Stimulated activated CD8-positive, alpha-beta memory T cell treated with anti-CD3 and anti-CD28 coated beads, Interleukin-15, amount 100 ng/mL, for 4 hours (primary cell): ENCODE data around the gene C4orf46.

Source experiments
- DNase-seq, 2 donors: peaks; one replicate each; pipeline ENCODE4 v3.0.0-alpha.2; 2020; ENCODE audit warnings: low read depth in 2 of 2

C4orf46 gene

GRCh38 chr4:158652920-158653319 lies 18.8 kb downstream of the C4orf46 start:
- DNase-seq: no peak

- DNase-seq: no peak
Measured at GRCh38 chr4:158649111-158649680, 22.5 kb downstream of the C4orf46 start.

DNA sequence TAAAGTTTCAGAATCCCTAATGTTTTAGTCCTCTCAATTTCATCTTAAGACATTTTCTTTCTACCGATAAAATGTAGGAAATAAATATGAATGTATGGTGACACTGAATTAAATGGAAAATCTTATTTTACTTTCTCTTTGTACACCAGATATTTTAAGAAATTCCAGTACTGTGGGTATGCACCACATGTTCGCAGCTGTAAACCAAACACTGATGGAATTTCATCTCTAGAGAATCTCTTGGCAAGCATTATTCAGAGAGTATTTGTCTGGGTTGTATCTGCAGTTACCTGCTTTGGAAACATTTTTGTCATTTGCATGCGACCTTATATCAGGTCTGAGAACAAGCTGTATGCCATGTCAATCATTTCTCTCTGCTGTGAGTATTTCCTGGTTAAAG lies 26.9 kb downstream of the C4orf46 start:
- DNase-seq: no peak

- no peak for DNase-seq
Measured at GRCh38 chr4:158644356-158644755, 27.3 kb downstream of the C4orf46 start.

- DNase-seq: no peak
Measured at GRCh38 chr4:158636619-158637018, 35.1 kb downstream of the C4orf46 start.

GRCh38 chr4:158630893-158631292 lies 40.8 kb downstream of the C4orf46 start:
- no peak for DNase-seq

- DNase-seq: no peak
Measured at GRCh38 chr4:158625544-158625943, 46.1 kb downstream of the C4orf46 start.

DNA sequence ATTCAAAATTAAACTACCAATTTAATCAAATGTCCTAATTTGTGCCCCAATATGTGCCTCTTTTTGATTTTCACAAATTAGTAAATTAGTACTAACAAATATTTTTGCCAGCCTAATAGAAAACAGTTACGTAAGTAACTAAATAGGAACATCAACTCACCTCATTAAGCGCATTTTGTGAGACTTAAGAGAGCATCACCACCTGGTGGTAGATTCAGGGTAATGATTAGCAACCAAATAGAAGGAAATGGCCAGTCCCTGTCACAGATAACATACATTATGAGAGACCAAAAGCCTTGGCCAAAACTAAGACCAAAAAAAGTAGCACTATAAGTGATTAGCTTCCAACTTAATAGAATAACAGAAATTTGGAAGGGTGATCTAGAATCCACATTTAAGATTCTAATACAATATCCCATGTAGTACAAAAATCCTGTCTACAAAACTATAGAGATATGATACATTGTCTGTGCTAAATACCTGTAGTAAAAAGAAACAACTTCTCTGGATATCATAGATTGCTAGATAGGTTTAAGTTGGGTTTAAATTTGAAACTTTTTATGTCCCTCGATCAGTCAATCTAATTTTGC lies 46.7 kb downstream of the C4orf46 start:
- no peak for DNase-seq

- DNase-seq: no peak
Measured at GRCh38 chr4:158622251-158622650, 49.4 kb downstream of the C4orf46 start.

- no peak for DNase-seq
Measured at GRCh38 chr4:158621729-158622128, 50.0 kb downstream of the C4orf46 start.

GRCh38 chr4:158617956-158618355 lies 53.7 kb downstream of the C4orf46 start:
- no peak for DNase-seq
